Tibial artery (tissue), 4 donors: ENCODE results near the gene MAN1B1.

Experiments
- DNase-seq, 2 donors: peaks; one replicate each; pipeline ENCODE4 v3.0.0-alpha.2; 2019
- H3K27ac ChIP-seq, 2 donors: fragments of 200-600 bp; sonication (generic) in 1 of 2; 1 replicate in 1 of 2; 2 replicates in 1 of 2; pipeline ENCODE4 v1.5.1; 2018 to 2019; ENCODE audit warnings: mild to moderate bottlenecking in 1 of 2
- H3K27me3 ChIP-seq, 2 donors: fragments of 200-600 bp; sonication (generic) in 1 of 2; one replicate each; pipeline versions ENCODE4 v1.5.1 to v1.6.0; 2016 to 2019
- H3K36me3 ChIP-seq, 3 donors: fragments of 200-600 bp; sonication (generic) in 2 of 3; one replicate each; pipeline ENCODE4 v1.5.1; 2016 to 2019; ENCODE audit warnings: mild to moderate bottlenecking in 2 of 3
- H3K4me1 ChIP-seq, 4 donors: fragments of 200-600 bp; sonication (generic) in 2 of 4; 1 replicate in 3 of 4; 2 replicates in 1 of 4; pipeline ENCODE4 v1.5.1; 2016 to 2019
- H3K4me3 ChIP-seq, 2 donors: fragments of 200-600 bp; sonication (generic) in 1 of 2; 1 replicate in 1 of 2; 2 replicates in 1 of 2; pipeline ENCODE4 v1.5.1; 2018 to 2019; ENCODE audit warnings: mild to moderate bottlenecking in 2 of 2
- H3K9me3 ChIP-seq, 3 donors: fragments of 200-600 bp; sonication (generic) in 1 of 3; one replicate each; pipeline ENCODE4 v1.5.1; 2016 to 2019
- CTCF ChIP-seq, 2 experiments: fragments of 200-600 bp in 1 of 2; fragments of 450-650 bp in 1 of 2; IDR thresholded peaks; one replicate each; pipeline ENCODE4 v1.5.1; 2017 to 2019; ENCODE audit warnings: antibody characterized with exemption in 2 of 2, mild to moderate bottlenecking in 1 of 2, moderate library complexity in 1 of 2
- intact Hi-C: fragments of 100-400 bp; cut with DNase I; formaldehyde crosslinking; loops from one replicate; pipeline ENCODE4 v1.15.0; 2023; ENCODE audit warnings: low total_unique reads

Gene MAN1B1

GRCh38 chr9:137064027-137064879, 22.5 kb upstream of the MAN1B1 start:
- Histone ChIP-seq H3K27me3 (peaks cover 0 to 57% of the 10 kb centered on the region in 2 donors), H3K4me1 (peaks cover 0 to 8% (median under 1%) of the 10 kb centered on the region in 4 donors), H3K9me3 (no peaks in the 10 kb centered on the region), H3K27ac (no peak overlapping the region), H3K36me3 (no peaks in the 10 kb centered on the region), H3K4me3 (no peak overlapping the region)
- TF ChIP-seq CTCF (IDR thresholded peaks at IDR 0.05), result peak; percentile 88 to 96
- intact Hi-C loops, result no loop called here
- DNase-seq, result peak in 1 of 2 donors; percentile 48

GRCh38 chr9:137064880-137065164, 22.0 kb upstream of the MAN1B1 start:
- Histone ChIP-seq H3K4me1 (peaks cover 0 to 14% (median 5%) of the 10 kb centered on the region in 4 donors), H3K27ac (no peak overlapping the region), H3K36me3 (no peaks in the 10 kb centered on the region), H3K9me3 (no peaks in the 10 kb centered on the region), H3K27me3 (peaks cover 0 to 63% of the 10 kb centered on the region in 2 donors), H3K4me3 (no peak overlapping the region)
- intact Hi-C loops, result no loop called here
- DNase-seq, result no peak
- TF ChIP-seq CTCF (IDR thresholded peaks at IDR 0.05), result no peak

- no peak for DNase-seq
- intact Hi-C loops, result no loop called here
These were observed 21.3 kb upstream of the MAN1B1 start for GRCh38 chr9:137065336-137065967.

GRCh38 chr9:137066096-137066861, 20.5 kb upstream of the MAN1B1 start:
- Histone ChIP-seq H3K27ac (no peak overlapping the region), H3K4me3 (no peak overlapping the region), H3K27me3 (peaks cover 0 to 68% of the 10 kb centered on the region in 2 donors), H3K36me3 (no peaks in the 10 kb centered on the region), H3K4me1 (peaks cover 0 to 29% (median 18%) of the 10 kb centered on the region in 4 donors), H3K9me3 (no peaks in the 10 kb centered on the region)
- no peak for TF ChIP-seq CTCF (IDR thresholded peaks at IDR 0.05)
- no peak for DNase-seq
- intact Hi-C loops, result no loop called here

More at GRCh38 chr9:137065336-137065967, 21.3 kb upstream of the MAN1B1 start:
- peaks cover 0 to 68% of the 10 kb centered on the region in 2 donors for H3K27me3 ChIP-seq
- no peaks in the 10 kb centered on the region for H3K9me3 ChIP-seq
- H3K27ac ChIP-seq, result no peak overlapping the region
- no peaks in the 10 kb centered on the region for H3K36me3 ChIP-seq
- no peak overlapping the region for H3K4me3 ChIP-seq
- no peak for TF ChIP-seq CTCF (IDR thresholded peaks at IDR 0.05)
- peaks cover 0 to 20% (median 10%) of the 10 kb centered on the region in 4 donors for H3K4me1 ChIP-seq

- no peak overlapping the region for H3K27ac ChIP-seq
- peaks cover 0 to 67% of the 10 kb centered on the region in 2 donors for H3K27me3 ChIP-seq
- intact Hi-C loops, result no loop called here
- H3K4me3 ChIP-seq, result no peak overlapping the region
- no peaks in the 10 kb centered on the region for H3K36me3 ChIP-seq
- TF ChIP-seq CTCF (IDR thresholded peaks at IDR 0.05), result peak; percentile 72 to 74
- H3K4me1 ChIP-seq, result peaks cover 0 to 33% (median 19%) of the 10 kb centered on the region in 4 donors
- no peaks in the 10 kb centered on the region for H3K9me3 ChIP-seq
- peak; percentile 64 to 83 for DNase-seq
These were observed 18.8 kb upstream of the MAN1B1 start for GRCh38 chr9:137067860-137068538.
